CD4-positive, alpha-beta memory T cell (primary cell): ENCODE data around the gene LGALS9B. TPM values are rescaled to one million over a fixed set of nuclear protein-coding genes. Genes with fewer than 3 reads are reported as not detected.
A peak's percentile ranks its signal among the peaks of the same experiment; 100 is the strongest.
"Not testable (repeated sequence)": the region's sequence is repeated elsewhere in the genome, so short reads cannot be mapped to it uniquely, and the experiment has no call there.

Experiments
- CTCF ChIA-PET: fragments of 350-600 bp; sonication (Branson Sonifier 250); formaldehyde crosslinking; loops from one replicate; lab custom pipeline; 2021; ENCODE audit warnings: inconsistent platforms; ENCODE audit not compliant: partially characterized antibody; lab: Charles Lee
- POLR2A ChIA-PET: fragments of 350-600 bp; sonication (Branson Sonifier 250); formaldehyde crosslinking; loops from one replicate; lab custom pipeline; 2021; ENCODE audit not compliant: partially characterized antibody; lab: Charles Lee
- DNase-seq, 5 donors: peaks; one replicate each; pipeline versions ENCODE4 v3.0.0 to v3.0.0-alpha.2; 2020 to 2022; ENCODE audit warnings: mixed read lengths in 1 of 5
- H3K27ac ChIP-seq: one replicate; pipeline ENCODE4 v1.7.0; 2013; ENCODE audit warnings: low read depth, low read length
- H3K27me3 ChIP-seq: 2 replicates; pipeline ENCODE4 v1.7.0; 2013; ENCODE audit warnings: mild to moderate bottlenecking, low read length, moderate library complexity; ENCODE audit not compliant: insufficient read depth
- H3K36me3 ChIP-seq: 2 replicates; pipeline ENCODE4 v1.7.0; 2013; ENCODE audit warnings: mild to moderate bottlenecking, low read length, moderate library complexity; ENCODE audit not compliant: insufficient read depth
- H3K4me1 ChIP-seq: 2 replicates; pipeline ENCODE4 v1.7.0; 2013; ENCODE audit warnings: mild to moderate bottlenecking, low read length, moderate library complexity; ENCODE audit not compliant: insufficient read depth
- H3K4me3 ChIP-seq, 2 donors: one replicate each; pipeline ENCODE4 v1.7.0; 2013; ENCODE audit warnings: low read length in 2 of 2, mild to moderate bottlenecking in 1 of 2
- H3K9me3 ChIP-seq, 2 donors: one replicate each; pipeline ENCODE4 v1.7.0; 2013; ENCODE audit warnings: low read length in 2 of 2, control low read depth in 1 of 2; ENCODE audit not compliant: control insufficient read depth in 1 of 2
- H3K27ac Mint-ChIP-seq, 7 donors: one replicate each; pipeline ENCODE4 v1.8.0; 2020 to 2021; ENCODE audit warnings: mixed read lengths in 7 of 7, mild to moderate bottlenecking in 6 of 7, inconsistent platforms in 3 of 7, moderate library complexity in 3 of 7
- H3K27me3 Mint-ChIP-seq, 2 donors: one replicate each; pipeline ENCODE4 v1.8.0; 2020 to 2021; ENCODE audit warnings: mixed read lengths in 2 of 2
- H3K36me3 Mint-ChIP-seq, 2 donors: one replicate each; pipeline ENCODE4 v1.8.0; 2020 to 2021; ENCODE audit warnings: mixed read lengths in 2 of 2, inconsistent platforms in 1 of 2, mild to moderate bottlenecking in 1 of 2
- H3K4me1 Mint-ChIP-seq, 4 donors: one replicate each; pipeline ENCODE4 v1.8.0; 2020 to 2021; ENCODE audit warnings: mixed read lengths in 4 of 4, mild to moderate bottlenecking in 1 of 4
- H3K4me3 Mint-ChIP-seq, 8 donors: one replicate each; pipeline ENCODE4 v1.8.0; 2020 to 2021; ENCODE audit warnings: mixed read lengths in 8 of 8, mild to moderate bottlenecking in 7 of 8, moderate library complexity in 6 of 8, inconsistent platforms in 3 of 8
- H3K9me3 Mint-ChIP-seq, 8 donors: one replicate each; pipeline ENCODE4 v1.8.0; 2020 to 2021; ENCODE audit warnings: mixed read lengths in 8 of 8, mild to moderate bottlenecking in 5 of 8, inconsistent platforms in 3 of 8, moderate library complexity in 1 of 8
- intact Hi-C: fragments of 100-400 bp; cut with micrococcal nuclease; formaldehyde crosslinking; loops from one replicate; pipeline ENCODE4 v1.15.1; 2023
- polyA plus RNA-seq, 2 donors: library from polyadenylated mRNA; unstranded; fragments of 300-500 nt; fragmentation: Illumina TruSeq; gene quantifications; one replicate each; pipeline ENCODE4 v1.2.3, GENCODE V29; 2021
- total RNA-seq, 2 experiments: library from RNA; stranded (reverse); gene quantifications; one replicate each; pipeline ENCODE4 v1.2.3, GENCODE V29; 2021

LGALS9B gene
- total RNA-seq: not detected
- polyA plus RNA-seq: not detected

DNA sequence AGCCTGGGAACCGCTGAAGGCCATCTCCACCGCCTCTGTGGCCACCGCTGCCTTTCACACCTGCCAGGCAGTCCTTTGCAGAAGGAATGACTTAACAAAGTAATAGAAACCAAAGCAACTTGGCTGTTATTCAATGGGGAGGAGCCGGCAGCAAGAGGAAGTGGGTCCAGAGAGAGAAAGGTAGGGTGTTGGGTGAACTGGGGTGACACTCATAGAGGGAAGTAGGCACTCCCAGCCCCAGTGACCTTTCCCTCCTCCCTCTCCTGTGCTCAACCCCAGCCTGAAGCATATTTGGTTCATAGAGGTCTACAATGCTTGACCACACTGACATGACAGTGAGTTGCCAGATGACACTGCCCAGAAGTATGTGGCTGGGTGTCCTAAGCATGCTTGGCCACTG lies at the start of gene LGALS9B:
Gene LGALS9B (minus strand): TSS at position 93 of the 400 bp plus-strand sequence. CDS start 69 bp downstream, at position 24.
- Mint-ChIP-seq H3K4me3 (peak within 1 kb of the TSS in 1 of 8 donors; percentile 20), H3K27ac (peak within 1 kb of the TSS in 1 of 7 donors; percentile 52)
- H3K36me3 Mint-ChIP-seq, H3K4me1 ChIP-seq, H3K4me3 ChIP-seq, H3K4me1 Mint-ChIP-seq, H3K27me3 Mint-ChIP-seq, H3K27ac ChIP-seq, H3K36me3 ChIP-seq, H3K9me3 Mint-ChIP-seq, H3K9me3 ChIP-seq, POLR2A ChIA-PET, intact Hi-C loops, DNase-seq, H3K27me3 ChIP-seq, CTCF ChIA-PET: not testable (repeated sequence)

GRCh38 chr17:20516986-20517385 lies 49.6 kb upstream of the LGALS9B start:
- H3K36me3 ChIP-seq, CTCF ChIA-PET, H3K27ac Mint-ChIP-seq, POLR2A ChIA-PET, H3K4me1 Mint-ChIP-seq, H3K36me3 Mint-ChIP-seq, H3K27me3 Mint-ChIP-seq, intact Hi-C loops, H3K4me1 ChIP-seq, H3K4me3 ChIP-seq, DNase-seq, H3K9me3 Mint-ChIP-seq, H3K27ac ChIP-seq, H3K27me3 ChIP-seq, H3K4me3 Mint-ChIP-seq, H3K9me3 ChIP-seq: not testable (repeated sequence)

- H3K27ac Mint-ChIP-seq, H3K4me3 Mint-ChIP-seq, H3K27ac ChIP-seq, POLR2A ChIA-PET, DNase-seq, H3K4me3 ChIP-seq, H3K36me3 Mint-ChIP-seq, H3K27me3 Mint-ChIP-seq, intact Hi-C loops, H3K4me1 Mint-ChIP-seq, H3K4me1 ChIP-seq, H3K9me3 Mint-ChIP-seq, H3K36me3 ChIP-seq, CTCF ChIA-PET, H3K27me3 ChIP-seq, H3K9me3 ChIP-seq: not testable (repeated sequence)
Measured at GRCh38 chr17:20515099-20515498, 47.8 kb upstream of the LGALS9B start.

- H3K27ac Mint-ChIP-seq, H3K4me1 Mint-ChIP-seq, H3K4me3 ChIP-seq, H3K27me3 Mint-ChIP-seq, H3K27me3 ChIP-seq, H3K9me3 ChIP-seq, H3K27ac ChIP-seq, CTCF ChIA-PET, H3K9me3 Mint-ChIP-seq, H3K36me3 Mint-ChIP-seq, H3K36me3 ChIP-seq, H3K4me3 Mint-ChIP-seq, H3K4me1 ChIP-seq, DNase-seq, intact Hi-C loops, POLR2A ChIA-PET: not testable (repeated sequence)
Measured at GRCh38 chr17:20513539-20513938, 46.2 kb upstream of the LGALS9B start.

- H3K4me3 Mint-ChIP-seq, H3K27ac ChIP-seq, H3K27ac Mint-ChIP-seq, H3K27me3 ChIP-seq, H3K4me1 ChIP-seq, DNase-seq, POLR2A ChIA-PET, H3K27me3 Mint-ChIP-seq, H3K4me3 ChIP-seq, H3K9me3 ChIP-seq, H3K36me3 Mint-ChIP-seq, intact Hi-C loops, H3K4me1 Mint-ChIP-seq, CTCF ChIA-PET, H3K9me3 Mint-ChIP-seq, H3K36me3 ChIP-seq: not testable (repeated sequence)
Measured at GRCh38 chr17:20512378-20512777, 45.0 kb upstream of the LGALS9B start.

- H3K27ac ChIP-seq, H3K27ac Mint-ChIP-seq, H3K4me1 Mint-ChIP-seq, intact Hi-C loops, POLR2A ChIA-PET, DNase-seq, H3K4me1 ChIP-seq, H3K36me3 ChIP-seq, H3K4me3 ChIP-seq, H3K27me3 ChIP-seq, H3K27me3 Mint-ChIP-seq, CTCF ChIA-PET, H3K4me3 Mint-ChIP-seq, H3K9me3 Mint-ChIP-seq, H3K36me3 Mint-ChIP-seq, H3K9me3 ChIP-seq: not testable (repeated sequence)
Measured at GRCh38 chr17:20511778-20512177, 44.4 kb upstream of the LGALS9B start.

DNA sequence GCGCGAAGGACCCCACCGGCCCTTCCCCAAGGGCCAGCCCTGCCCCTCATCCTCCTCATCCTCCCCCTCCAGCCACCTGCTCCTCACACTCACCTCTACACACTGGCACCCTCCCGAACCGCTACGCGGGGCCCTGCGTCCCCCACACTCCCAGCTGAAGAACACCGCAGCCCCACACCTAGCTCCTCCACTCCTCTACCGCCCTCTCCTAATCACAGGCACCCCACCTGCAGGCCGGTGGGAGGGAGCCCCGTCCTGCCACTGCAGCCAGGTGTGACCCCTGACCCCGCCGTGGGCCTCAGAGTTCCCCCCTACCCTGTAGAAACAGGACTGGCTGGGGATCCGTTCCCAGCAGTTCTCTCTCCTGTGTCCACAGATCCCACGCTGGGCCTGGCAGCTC lies 38.0 kb upstream of the LGALS9B start:
- CTCF ChIA-PET, H3K4me3 ChIP-seq, intact Hi-C loops, H3K36me3 Mint-ChIP-seq, H3K4me1 Mint-ChIP-seq, H3K27me3 ChIP-seq, H3K4me1 ChIP-seq, POLR2A ChIA-PET, H3K27ac ChIP-seq, H3K36me3 ChIP-seq, H3K9me3 ChIP-seq, DNase-seq, H3K27ac Mint-ChIP-seq, H3K27me3 Mint-ChIP-seq, H3K4me3 Mint-ChIP-seq, H3K9me3 Mint-ChIP-seq: not testable (repeated sequence)

DNA sequence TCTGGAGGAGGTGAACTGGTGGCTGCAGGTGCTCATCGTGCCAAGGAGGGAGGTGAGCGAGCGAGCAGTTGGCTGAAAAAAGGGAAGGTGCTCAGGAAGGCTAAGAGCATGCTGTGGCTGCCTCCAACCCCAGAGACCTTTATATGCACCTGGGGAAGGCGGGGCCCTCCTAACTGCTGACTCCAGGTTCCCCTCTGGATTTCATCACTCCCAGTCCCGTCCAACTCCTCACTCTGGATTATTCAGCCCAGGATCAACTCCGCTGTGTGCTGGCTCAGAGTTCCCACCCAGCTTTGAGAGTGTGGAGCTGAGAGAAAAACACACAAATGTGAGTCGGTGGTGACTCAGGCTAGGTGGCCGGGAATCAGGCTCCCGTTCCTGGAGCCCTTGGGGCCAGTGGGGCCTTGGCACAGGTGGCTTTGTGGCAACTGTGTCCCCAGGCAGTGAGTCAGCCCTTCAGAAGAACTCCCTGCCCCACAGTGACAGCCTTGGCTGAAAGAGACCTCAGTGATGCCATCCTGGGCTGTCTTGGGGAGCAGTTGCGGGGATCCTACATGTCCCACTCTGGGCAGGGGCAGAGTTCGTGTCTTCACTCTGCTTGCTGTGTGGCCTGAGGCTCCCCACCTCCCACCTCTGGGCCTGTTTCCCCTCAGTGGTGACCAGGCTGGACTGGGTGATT lies 37.2 kb upstream of the LGALS9B start:
- H3K27me3 ChIP-seq, H3K9me3 Mint-ChIP-seq, CTCF ChIA-PET, H3K27me3 Mint-ChIP-seq, DNase-seq, H3K27ac Mint-ChIP-seq, H3K4me3 ChIP-seq, intact Hi-C loops, H3K4me3 Mint-ChIP-seq, H3K4me1 Mint-ChIP-seq, POLR2A ChIA-PET, H3K36me3 Mint-ChIP-seq, H3K9me3 ChIP-seq, H3K4me1 ChIP-seq, H3K36me3 ChIP-seq, H3K27ac ChIP-seq: not testable (repeated sequence)
